Measurements from ENCODE around the gene TNFRSF8. TPM values are rescaled to one million over a fixed set of nuclear protein-coding genes. Genes with fewer than 3 reads are reported as not detected.
A peak's percentile ranks its signal among the peaks of the same experiment; 100 is the strongest.

The TNFRSF8 gene
- total and polyA plus RNA-seq, 2 of the 4 experiments (the other 2 are of a cell fraction): under 0.01 to 0.31 TPM

- BruUV-seq (replicated peaks): no TSS peak
- CTCF ChIA-PET: no interaction called here
- H2AFZ ChIP-seq (replicated peaks; ENCODE audit: low read length, poor library complexity): peak within 1 kb of the TSS; percentile 93
Measured at GRCh38 chr1:12166834-12167492, 103.9 kb downstream of the TNFRSF8 start, which contains the start of gene TNFRSF1B. Gene TNFRSF1B, plus strand, starts transcription at chr1:12166991. Its CDS starts 101 bp downstream, at chr1:12167092.

More at GRCh38 chr1:12166834-12167492, 103.9 kb downstream of the TNFRSF8 start, which contains the start of gene TNFRSF1B:
- H4K5ac ChIP-seq (ENCODE audit: low read depth, low read length): peak within 1 kb of the TSS; percentile 86
- ATAC-seq (ENCODE audit: low read depth) (peak; percentile 91), DNase-seq (peak; percentile 29)
- peak within 1 kb of the TSS; percentile 54 for H3K4ac ChIP-seq (ENCODE audit: low read depth, low read length)
- peak within 1 kb of the TSS; percentile 91 for H2AK9ac ChIP-seq (replicated peaks; ENCODE audit: low read depth, low read length, poor library complexity)
- H3K4me3 ChIP-seq (ENCODE audit: insufficient read depth, low read depth, low read length): peak within 1 kb of the TSS; percentile 97
- H3K4me1 ChIP-seq (ENCODE audit: control insufficient read depth, insufficient read depth, low read length): peaks cover 10% of the 10 kb centered on the region
- H3K56ac ChIP-seq (ENCODE audit: extremely low read depth, insufficient read depth, low read length): no peak within 1 kb of the TSS
- peak within 1 kb of the TSS; percentile 99 for H3K4me2 ChIP-seq (ENCODE audit: low read depth, low read length)
- no peaks in the 10 kb centered on the region; the same call in 1 of the 2 replicates for H4K20me1 ChIP-seq (ENCODE audit: insufficient read depth, low read length)
- peak within 1 kb of the TSS; percentile 63; the same call in 1 of the 2 replicates for H3K23ac ChIP-seq (ENCODE audit: low read depth, low read length)
- H3K79me1 ChIP-seq (ENCODE audit: low read depth in 1 of 2, low read length in 2 of 2): 0 out of 4 replicates have a peak, but pooled peaks cover 0 to 9% of the 10 kb centered on the region in 2 experiments
- H3K27ac ChIP-seq (ENCODE audit: insufficient read depth, low read length): peak within 1 kb of the TSS; percentile 55
- H2BK20ac ChIP-seq (ENCODE audit: low read depth, low read length): 0 out of 2 replicates have a peak within 1 kb of the TSS, but pooled peaks have one; percentile 27
- no peak for TF ChIP-seq USF2 (IDR thresholded peaks at IDR 0.05; ENCODE audit: low read depth, low read length)
- peak; percentile 77 for TF ChIP-seq POLR2A (IDR thresholded peaks at IDR 0.05; ENCODE audit: low read depth, low read length)
- TF ChIP-seq BHLHE40 (IDR thresholded peaks at IDR 0.05; ENCODE audit: low read depth, low read length): no peak
- TF ChIP-seq MXI1 (IDR thresholded peaks at IDR 0.05; ENCODE audit: borderline replicate concordance, low read depth, low read length): no peak
- TF ChIP-seq MAFK (IDR thresholded peaks at IDR 0.05; ENCODE audit: low read depth, low read length): no peak
- TF ChIP-seq MAZ (IDR thresholded peaks at IDR 0.05; ENCODE audit: borderline replicate concordance, low read depth, low read length): peak; percentile 49; the same call in 1 of the 2 replicates
- TF ChIP-seq RAD21 (IDR thresholded peaks at IDR 0.05; ENCODE audit: low read length): no peak
- no peak for TF ChIP-seq FOS (IDR thresholded peaks at IDR 0.05; ENCODE audit: low read depth, low read length)
- intact Hi-C loops (cut with micrococcal nuclease) (no loop called here), dilution Hi-C loops (cut with HindIII; ENCODE audit: low sequenced_read_pairs, unreplicated experiment) (no loop called here), in situ Hi-C loops (cut with MboI; ENCODE audit: low sequenced_read_pairs) (no loop called here)
- peak within 1 kb of the TSS; percentile 54; the same call in 1 of the 2 replicates for H4K91ac ChIP-seq (ENCODE audit: insufficient read depth, low read depth, low read length)
- POLR2A ChIA-PET (ENCODE audit: unreplicated experiment): interaction anchor here (0.5 kb wide), 1 partner anchor 31 kb away, joined by 3 read pairs; no protein-coding TSS in a partner anchor
- peaks cover 13% of the 10 kb centered on the region for H3K9me1 ChIP-seq (ENCODE audit: insufficient read depth, low read length)
- no peaks in the 10 kb centered on the region for H3K36me3 ChIP-seq (ENCODE audit: control insufficient read depth, insufficient read depth, low read length)
- peak within 1 kb of the TSS; percentile 74 for H3K9ac ChIP-seq (ENCODE audit: low read depth, low read length)
- H2BK5ac ChIP-seq (ENCODE audit: low read depth, low read length, poor library complexity, severe bottlenecking): peak within 1 kb of the TSS; percentile 40
- H3K14ac ChIP-seq (replicated peaks; ENCODE audit: low read depth, low read length): peak within 1 kb of the TSS; percentile 5; the same call in 1 of the 2 replicates
- H3K18ac ChIP-seq (ENCODE audit: low read depth, low read length): peak within 1 kb of the TSS; percentile 86
- H2AK5ac ChIP-seq (ENCODE audit: low read depth, low read length): peak within 1 kb of the TSS; percentile 66; the same call in 1 of the 2 replicates
- H3K27me3 ChIP-seq (ENCODE audit: control insufficient read depth, insufficient read depth, low read length): no peaks in the 10 kb centered on the region
- peak within 1 kb of the TSS; percentile 67 for H2BK120ac ChIP-seq (ENCODE audit: low read depth, low read length)
- WGBS, 2 experiments (ENCODE audit: extremely low coverage in 2 of 2, insufficient read length in 1 of 2): 1% methylated on average over 52 of the region's 79 CpGs; no CpG with 5 or more reads in 1 of the 2 experiments
- peak within 1 kb of the TSS; percentile 10; the same call in 1 of the 3 replicates for H2BK15ac ChIP-seq (ENCODE audit: low read depth, low read length)
- no peaks in the 10 kb centered on the region for H3K9me3 ChIP-seq (ENCODE audit: control insufficient read depth, insufficient read depth, low read length)
- H4K8ac ChIP-seq (ENCODE audit: low read depth in 2 of 2, low read length in 2 of 2): peak within 1 kb of the TSS in 1 of 2 experiments; percentile 86; a peak in 3 of 4 replicates

All from IMR-90 (cell line).